H1 (cell line): ENCODE measurements around the gene FGF12. TPM values are rescaled to one million over a fixed set of nuclear protein-coding genes. Genes with fewer than 3 reads are reported as not detected.

Experiments
- RAD21 ChIP-seq, 2 experiments: IDR thresholded peaks in 1 of 2; conservative IDR thresholded peaks in 1 of 2; 2 replicates each; pipeline ENCODE4 v1.6.1; 2011; ENCODE audit warnings: low read depth in 2 of 2, low read length in 2 of 2, improper control_type of control experiment in 1 of 2, inconsistent platforms in 1 of 2, mild to moderate bottlenecking in 1 of 2, moderate library complexity in 1 of 2
- polyA plus RNA-seq, 7 experiments: library from polyadenylated mRNA; depleted of rRNA in 3 of 7; stranded (reverse) in 5 of 7; unstranded in 2 of 7; fragments of >200 nt in 5 of 7; fragments of 200-250 nt in 2 of 7; gene quantifications; 1 replicate in 5 of 7; 2 replicates in 1 of 7; 4 replicates in 1 of 7; pipeline versions ENCODE4 v1.2.1 to v1.2.3, GENCODE V29; 2011 to 2013; ENCODE audit warnings: missing spikeins in 2 of 7, mixed read lengths in 2 of 7
- total RNA-seq: library from RNA; stranded (reverse); fragmentation: NEBNext Ultra II Directional; extraction: Animal tissue kit (Norgen Biotek cat#: 25700); gene quantifications from 2 replicates; pipeline ENCODE4 v1.2.1, GENCODE V29; 2021

Gene FGF12
- total and polyA plus RNA-seq, 2 of the 8 experiments (the other 6 are each of a cell fraction or from before 2014, with no cell fraction given): 4.1 to 16.6 TPM

GRCh38 chr3:192433704-192434103 lies 293.6 kb downstream of the FGF12 start (continued):
- TF ChIP-seq RAD21 (IDR thresholded peaks at IDR 0.05 in 1 of 2, conservative IDR thresholded peaks at IDR 0.05 in 1 of 2; ENCODE audit: low read depth in 2 of 2, low read length in 2 of 2): no peak
